PC-3 (cell line): Measurements from ENCODE around the gene MID1. TPM values are rescaled to one million over a fixed set of nuclear protein-coding genes. Genes with fewer than 3 reads are reported as not detected.
"Not testable (repeated sequence)": the region's sequence is repeated elsewhere in the genome, so short reads cannot be mapped to it uniquely, and the experiment has no call there.

ENCODE experiments used
- ATAC-seq: fragments of 200-7000 bp; cut with Tn5 transposase; 2 replicates; pipeline ENCODE4 v1.9.1; 2020; ENCODE audit warnings: mild to moderate bottlenecking, moderate library complexity
- BruUV-seq: library from RNA; stranded (reverse); fragments of 400-500 nt; replicated peaks from 2 replicates; lab custom pipeline; 2021; lab: Mats Ljungman, UMichigan
- CTCF ChIA-PET: fragments of 300-600 bp; sonication (Branson Sonifier 250); formaldehyde crosslinking; loops from one replicate; lab custom pipeline; 2022; ENCODE audit warnings: antibody characterized with exemption; lab: Charles Lee
- POLR2A ChIA-PET: fragments of 300-600 bp; sonication (Branson Sonifier 250); formaldehyde crosslinking; loops from one replicate; lab custom pipeline; 2022; ENCODE audit warnings: antibody characterized with exemption; ENCODE audit not compliant: unreplicated experiment; lab: Charles Lee
- DNase-seq: peaks from one replicate; pipeline ENCODE4 v3.0.0-alpha.2; 2015
- H2AFZ ChIP-seq: fragments of 300-600 bp; sonication (generic); 2 replicates; pipeline ENCODE4 v1.6.0; 2016; ENCODE audit warnings: antibody characterized with exemption, low read length
- H3F3A ChIP-seq: fragments of 300-600 bp; sonication (generic); one replicate; pipeline ENCODE4 v1.6.0; 2017; ENCODE audit warnings: antibody characterized with exemption, low read length, control low read depth, mild to moderate bottlenecking; ENCODE audit not compliant: unreplicated experiment
- H3K27ac ChIP-seq: fragments of 300-600 bp; sonication (generic); 2 replicates; pipeline ENCODE4 v1.5.1; 2016; ENCODE audit warnings: mild to moderate bottlenecking, low read length
- H3K27me3 ChIP-seq: fragments of 300-600 bp; sonication (generic); 2 replicates; pipeline ENCODE4 v1.6.1; 2016; ENCODE audit warnings: low read length, mixed read lengths
- H3K36me3 ChIP-seq: fragments of 300-600 bp; sonication (generic); 2 replicates; pipeline ENCODE4 v1.6.1; 2016; ENCODE audit warnings: low read depth, mixed run types, low read length, mixed read lengths
- H3K4me1 ChIP-seq: fragments of 300-600 bp; sonication (generic); 2 replicates; pipeline ENCODE4 v1.5.1; 2016; ENCODE audit warnings: low read length; ENCODE audit not compliant: insufficient read depth
- H3K4me2 ChIP-seq: fragments of 300-600 bp; sonication (generic); 2 replicates; pipeline ENCODE4 v1.6.0; 2016; ENCODE audit warnings: low read length
- H3K4me3 ChIP-seq: fragments of 300-600 bp; sonication (generic); 2 replicates; pipeline ENCODE4 v1.5.1; 2016; ENCODE audit warnings: mild to moderate bottlenecking, low read length, mixed read lengths
- H3K79me2 ChIP-seq: fragments of 300-600 bp; sonication (generic); 2 replicates; pipeline ENCODE4 v1.6.1; 2017; ENCODE audit warnings: low read length, mixed read lengths
- H3K9ac ChIP-seq: fragments of 300-600 bp; sonication (generic); 2 replicates; pipeline ENCODE4 v1.6.0; 2016; ENCODE audit warnings: mild to moderate bottlenecking, low read length
- H3K9me2 ChIP-seq: fragments of 300-600 bp; sonication (generic); replicated peaks from 2 replicates; pipeline ENCODE4 v1.6.1; 2016; ENCODE audit warnings: mixed run types, low read length, mixed read lengths
- H3K9me3 ChIP-seq: fragments of 300-600 bp; sonication (generic); 2 replicates; pipeline ENCODE4 v1.6.1; 2016; ENCODE audit warnings: low read length, mixed read lengths
- H4K20me1 ChIP-seq: fragments of 300-600 bp; sonication (generic); 2 replicates; pipeline ENCODE4 v1.6.1; 2016; ENCODE audit warnings: low read length, mixed read lengths
- CTCF ChIP-seq: fragments of 300-600 bp; sonication (generic); conservative IDR thresholded peaks from 2 replicates; pipeline ENCODE4 v1.5.1; 2017; ENCODE audit warnings: antibody characterized with exemption, low read depth, mild to moderate bottlenecking, low read length
- EZH2 ChIP-seq: fragments of 300-600 bp; sonication (generic); IDR thresholded peaks from one replicate; pipeline ENCODE4 v1.6.1; 2017; ENCODE audit warnings: antibody characterized with exemption, mild to moderate bottlenecking, low read length; ENCODE audit not compliant: unreplicated experiment
- EZH2phosphoT487 ChIP-seq: fragments of 300-600 bp; sonication (generic); IDR thresholded peaks from 2 replicates; pipeline ENCODE4 v1.6.1; 2018; ENCODE audit warnings: mild to moderate bottlenecking, antibody characterized with exemption, low read length, borderline replicate concordance
- intact Hi-C: fragments of 100-400 bp; cut with micrococcal nuclease; formaldehyde crosslinking; loops from 2 replicates; pipeline ENCODE4 v1.9.0; 2023
- total RNA-seq: library from RNA; depleted of rRNA; stranded (reverse); fragments of >200 nt; gene quantifications from 2 replicates; pipeline ENCODE4 v1.2.3, GENCODE V29; 2014

MID1 gene
- total RNA-seq, 1 experiment from 2014 or later: 21.9 TPM

DNA sequence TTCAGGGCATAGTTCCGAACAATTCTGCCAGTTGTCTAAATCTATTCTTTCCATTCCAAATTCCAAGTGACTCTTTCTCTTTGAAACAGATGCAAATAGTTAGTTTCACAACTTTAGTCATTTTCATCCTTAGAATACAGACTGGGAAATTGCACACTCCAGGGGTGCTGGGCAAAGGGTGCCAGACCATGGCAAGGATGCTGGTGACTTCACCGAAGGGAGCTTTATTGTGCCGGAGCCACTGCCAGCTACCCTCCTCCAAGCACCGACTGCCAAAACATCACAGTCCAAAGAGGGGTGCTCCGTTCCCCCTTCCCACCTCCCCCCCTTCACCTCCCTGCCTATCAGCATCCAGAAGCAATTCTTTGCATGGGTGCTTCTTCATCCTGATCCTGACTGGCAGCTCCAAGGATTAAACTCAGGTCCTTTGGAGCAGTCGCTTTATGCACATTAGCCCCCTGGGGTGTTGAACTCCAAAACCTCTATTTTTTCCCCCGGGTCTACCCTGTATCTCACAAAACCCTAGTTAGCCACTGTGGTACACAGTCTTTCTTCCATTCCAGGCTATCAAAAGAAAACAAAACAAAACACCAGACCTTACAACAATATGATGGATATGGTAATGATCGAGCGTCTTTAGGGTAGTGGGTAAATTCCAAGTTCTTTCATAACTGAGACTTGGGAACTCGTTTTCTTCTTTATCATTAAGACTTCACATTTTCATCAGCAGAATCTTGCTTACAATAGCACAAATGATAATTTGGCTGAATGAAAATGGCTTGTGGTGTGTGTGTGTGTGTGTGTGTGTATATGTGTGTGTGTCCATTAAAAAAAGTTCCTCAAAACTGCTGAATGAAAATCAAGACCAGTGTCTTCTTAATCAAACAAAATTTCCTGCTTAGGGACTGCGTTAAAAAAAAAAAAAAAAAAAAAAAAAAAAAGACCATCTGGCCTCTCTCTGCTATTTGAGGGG, 28.7 kb downstream of the MID1 start:
- BruUV-seq: no TSS peak
- no peaks in the 10 kb centered on the region for H3K9me2 ChIP-seq
- POLR2A ChIA-PET: interaction anchor here (0.6 kb wide), 1 partner anchor 40 kb away, joined by 4 read pairs; no protein-coding TSS in a partner anchor
- H2AFZ ChIP-seq: no peak overlapping the region
- no peak overlapping the region for H3K27ac ChIP-seq
- H3K4me3 ChIP-seq: no peak overlapping the region
- no peak overlapping the region for H3K9ac ChIP-seq
- no peak overlapping the region for H3K4me2 ChIP-seq
- no peaks in the 10 kb centered on the region for H3K36me3 ChIP-seq
- CTCF ChIA-PET: interaction anchor here (0.7 kb wide), 1 partner anchor 336 kb away, joined by 3 read pairs; no protein-coding TSS in a partner anchor
- H3K9me3 ChIP-seq: no peaks in the 10 kb centered on the region
- TF ChIP-seq EZH2 (no peak), EZH2phosphoT487 (no peak), CTCF (no peak)
- H3F3A ChIP-seq: no peaks in the 10 kb centered on the region
- H3K4me1 ChIP-seq: no peaks in the 10 kb centered on the region
- intact Hi-C loops: no loop called here
- no peaks in the 10 kb centered on the region for H3K27me3 ChIP-seq
- ATAC-seq: no peak
- H4K20me1 ChIP-seq: no peaks in the 10 kb centered on the region
- H3K79me2 ChIP-seq: peaks cover 27% of the 10 kb centered on the region
- DNase-seq: no peak

DNA sequence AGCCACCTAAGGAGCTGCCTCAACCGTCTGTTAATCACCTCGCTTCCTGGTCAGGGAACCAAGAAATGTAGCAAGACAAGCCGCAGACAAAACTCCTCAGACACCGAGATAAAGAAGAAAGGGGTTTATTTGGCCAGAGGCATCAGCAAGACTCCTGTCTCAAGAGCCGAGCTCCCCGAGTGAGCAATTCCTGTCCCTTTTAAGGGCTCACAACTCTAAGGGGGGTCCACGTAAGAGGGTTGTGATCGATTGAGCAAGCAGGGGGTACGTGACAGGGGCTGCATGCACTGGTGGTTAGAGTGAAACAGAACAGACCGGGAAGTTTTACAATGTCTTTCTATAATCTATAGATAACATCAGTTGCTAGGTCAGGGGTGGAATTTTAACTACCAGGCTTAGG, 30.6 kb downstream of the MID1 start:
- BruUV-seq, CTCF ChIA-PET, H3K27me3 ChIP-seq, POLR2A ChIA-PET, H4K20me1 ChIP-seq, ATAC-seq, H3K36me3 ChIP-seq, DNase-seq, H3F3A ChIP-seq, H3K9me3 ChIP-seq, H3K4me3 ChIP-seq, H3K4me2 ChIP-seq, H3K4me1 ChIP-seq, H3K9me2 ChIP-seq, H2AFZ ChIP-seq, H3K9ac ChIP-seq, H3K27ac ChIP-seq, intact Hi-C loops: not testable (repeated sequence)
- H3K79me2 ChIP-seq: peaks cover 14% of the 10 kb centered on the region; the same call in 1 of the 2 replicates

- POLR2A ChIA-PET: no interaction called here
- H3K4me2 ChIP-seq: no peak overlapping the region
- H3K27ac ChIP-seq: no peak overlapping the region
Measured at GRCh38 chrX:10589098-10589497, 31.3 kb downstream of the MID1 start.

GRCh38 chrX:10584882-10585281, 35.5 kb downstream of the MID1 start:
- POLR2A ChIA-PET, ATAC-seq, H3K9ac ChIP-seq, BruUV-seq, H3K4me3 ChIP-seq, H3K9me2 ChIP-seq, H3F3A ChIP-seq, intact Hi-C loops, H4K20me1 ChIP-seq, H3K27ac ChIP-seq, H2AFZ ChIP-seq, H3K27me3 ChIP-seq, H3K4me2 ChIP-seq, H3K9me3 ChIP-seq, DNase-seq: not testable (repeated sequence)
- H3K4me1 ChIP-seq: peaks cover 17% of the 10 kb centered on the region
- CTCF ChIA-PET: interaction anchor here (1.1 kb wide), 1 partner anchor 13 kb away, joined by 3 read pairs; no protein-coding TSS in a partner anchor
- peaks cover 42% of the 10 kb centered on the region for H3K79me2 ChIP-seq
- peaks cover 12% of the 10 kb centered on the region for H3K36me3 ChIP-seq

More at GRCh38 chrX:10589098-10589497, 31.3 kb downstream of the MID1 start:
- no peak overlapping the region for H3K4me3 ChIP-seq
- no peaks in the 10 kb centered on the region for H3K27me3 ChIP-seq
- no peaks in the 10 kb centered on the region for H3K9me3 ChIP-seq
- no peak for ATAC-seq
- H2AFZ ChIP-seq: no peak overlapping the region
- no peaks in the 10 kb centered on the region for H3K4me1 ChIP-seq
- CTCF ChIA-PET: no interaction called here
- no peak for TF ChIP-seq CTCF
- TF ChIP-seq EZH2phosphoT487: no peak
- TF ChIP-seq EZH2: no peak
- no TSS peak for BruUV-seq
- H3K9me2 ChIP-seq: no peaks in the 10 kb centered on the region
- intact Hi-C loops: no loop called here
- H3K36me3 ChIP-seq: peaks cover 5% of the 10 kb centered on the region
- DNase-seq: no peak
- no peaks in the 10 kb centered on the region for H3F3A ChIP-seq
- no peak overlapping the region for H3K9ac ChIP-seq
- peaks cover 20% of the 10 kb centered on the region for H3K79me2 ChIP-seq
- H4K20me1 ChIP-seq: no peaks in the 10 kb centered on the region
